A549 (cell line): ENCODE results near the gene ABCA3.

Experiments
- HOXB5 ChIP-seq: fragments of 250-450 bp; sonication (Bioruptor Pico); IDR thresholded peaks from 2 replicates; pipeline ENCODE4 v1.5.0; 2020; ENCODE audit warnings: mild to moderate bottlenecking, moderate library complexity
- MAFK ChIP-seq: fragments of 450-650 bp; IDR thresholded peaks from 2 replicates; pipeline ENCODE4 v1.6.1; 2014; ENCODE audit not compliant: partially characterized antibody
- NR3C1 ChIP-seq: fragments of >200 bp; sonication (Bioruptor Twin); formaldehyde crosslinking; IDR thresholded peaks from 3 replicates; pipeline ENCODE4 v1.6.1; 2017
- PBX3 ChIP-seq: IDR thresholded peaks from 2 replicates; pipeline ENCODE4 v1.6.1; 2012
- POLR2A ChIP-seq: IDR thresholded peaks from 2 replicates; pipeline ENCODE4 v1.6.1; 2012; ENCODE audit warnings: mild to moderate bottlenecking, low read length
- POLR2AphosphoS2 ChIP-seq: conservative IDR thresholded peaks from 2 replicates; pipeline ENCODE4 v1.6.1; 2012; ENCODE audit warnings: low read length, improper control_type of control experiment, inconsistent platforms
- RCOR1 ChIP-seq: fragments of 150-350 bp; IDR thresholded peaks from 2 replicates; pipeline ENCODE4 v1.6.1; 2014; ENCODE audit warnings: antibody characterized with exemption, low read length, low read depth
- RFX5 ChIP-seq: fragments of 450-650 bp; IDR thresholded peaks from 2 replicates; pipeline ENCODE4 v1.7.1; 2014; ENCODE audit warnings: antibody characterized with exemption, mild to moderate bottlenecking, moderate library complexity
- RNF2 ChIP-seq: fragments of 200-600 bp; sonication (generic); IDR thresholded peaks from 2 replicates; pipeline ENCODE4 v1.6.1; 2016; ENCODE audit warnings: low read depth, mild to moderate bottlenecking, antibody characterized with exemption, moderate library complexity, borderline replicate concordance
- TF ChIP-seq, protein P1 (sequence below): IDR thresholded peaks from 2 replicates; pipeline ENCODE4 v1.6.1; 2012
- TF ChIP-seq, protein P2 (sequence below): fragments of >200 bp; sonication (Bioruptor Twin); formaldehyde crosslinking; IDR thresholded peaks from 3 replicates; pipeline ENCODE4 v1.5.1; 2016
- TF ChIP-seq, protein P3 (sequence below): fragments of 200-600 bp; sonication (generic); IDR thresholded peaks from 2 replicates; pipeline ENCODE4 v1.6.1; 2016; ENCODE audit warnings: antibody characterized with exemption, mild to moderate bottlenecking, moderate library complexity

- no peak for TF ChIP-seq RNF2
- TF ChIP-seq, protein P1, sequence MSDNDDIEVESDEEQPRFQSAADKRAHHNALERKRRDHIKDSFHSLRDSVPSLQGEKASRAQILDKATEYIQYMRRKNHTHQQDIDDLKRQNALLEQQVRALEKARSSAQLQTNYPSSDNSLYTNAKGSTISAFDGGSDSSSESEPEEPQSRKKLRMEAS = no peak
- TF ChIP-seq, protein P2, sequence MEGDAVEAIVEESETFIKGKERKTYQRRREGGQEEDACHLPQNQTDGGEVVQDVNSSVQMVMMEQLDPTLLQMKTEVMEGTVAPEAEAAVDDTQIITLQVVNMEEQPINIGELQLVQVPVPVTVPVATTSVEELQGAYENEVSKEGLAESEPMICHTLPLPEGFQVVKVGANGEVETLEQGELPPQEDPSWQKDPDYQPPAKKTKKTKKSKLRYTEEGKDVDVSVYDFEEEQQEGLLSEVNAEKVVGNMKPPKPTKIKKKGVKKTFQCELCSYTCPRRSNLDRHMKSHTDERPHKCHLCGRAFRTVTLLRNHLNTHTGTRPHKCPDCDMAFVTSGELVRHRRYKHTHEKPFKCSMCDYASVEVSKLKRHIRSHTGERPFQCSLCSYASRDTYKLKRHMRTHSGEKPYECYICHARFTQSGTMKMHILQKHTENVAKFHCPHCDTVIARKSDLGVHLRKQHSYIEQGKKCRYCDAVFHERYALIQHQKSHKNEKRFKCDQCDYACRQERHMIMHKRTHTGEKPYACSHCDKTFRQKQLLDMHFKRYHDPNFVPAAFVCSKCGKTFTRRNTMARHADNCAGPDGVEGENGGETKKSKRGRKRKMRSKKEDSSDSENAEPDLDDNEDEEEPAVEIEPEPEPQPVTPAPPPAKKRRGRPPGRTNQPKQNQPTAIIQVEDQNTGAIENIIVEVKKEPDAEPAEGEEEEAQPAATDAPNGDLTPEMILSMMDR = no peak
- TF ChIP-seq RCOR1 = no peak
- no peak for TF ChIP-seq POLR2AphosphoS2
- no peak for TF ChIP-seq HOXB5
- TF ChIP-seq PBX3 = no peak
- TF ChIP-seq NR3C1 = no peak
- no peak for TF ChIP-seq RFX5
- no peak for TF ChIP-seq MAFK
- TF ChIP-seq POLR2A = no peak
- TF ChIP-seq, protein P3, sequence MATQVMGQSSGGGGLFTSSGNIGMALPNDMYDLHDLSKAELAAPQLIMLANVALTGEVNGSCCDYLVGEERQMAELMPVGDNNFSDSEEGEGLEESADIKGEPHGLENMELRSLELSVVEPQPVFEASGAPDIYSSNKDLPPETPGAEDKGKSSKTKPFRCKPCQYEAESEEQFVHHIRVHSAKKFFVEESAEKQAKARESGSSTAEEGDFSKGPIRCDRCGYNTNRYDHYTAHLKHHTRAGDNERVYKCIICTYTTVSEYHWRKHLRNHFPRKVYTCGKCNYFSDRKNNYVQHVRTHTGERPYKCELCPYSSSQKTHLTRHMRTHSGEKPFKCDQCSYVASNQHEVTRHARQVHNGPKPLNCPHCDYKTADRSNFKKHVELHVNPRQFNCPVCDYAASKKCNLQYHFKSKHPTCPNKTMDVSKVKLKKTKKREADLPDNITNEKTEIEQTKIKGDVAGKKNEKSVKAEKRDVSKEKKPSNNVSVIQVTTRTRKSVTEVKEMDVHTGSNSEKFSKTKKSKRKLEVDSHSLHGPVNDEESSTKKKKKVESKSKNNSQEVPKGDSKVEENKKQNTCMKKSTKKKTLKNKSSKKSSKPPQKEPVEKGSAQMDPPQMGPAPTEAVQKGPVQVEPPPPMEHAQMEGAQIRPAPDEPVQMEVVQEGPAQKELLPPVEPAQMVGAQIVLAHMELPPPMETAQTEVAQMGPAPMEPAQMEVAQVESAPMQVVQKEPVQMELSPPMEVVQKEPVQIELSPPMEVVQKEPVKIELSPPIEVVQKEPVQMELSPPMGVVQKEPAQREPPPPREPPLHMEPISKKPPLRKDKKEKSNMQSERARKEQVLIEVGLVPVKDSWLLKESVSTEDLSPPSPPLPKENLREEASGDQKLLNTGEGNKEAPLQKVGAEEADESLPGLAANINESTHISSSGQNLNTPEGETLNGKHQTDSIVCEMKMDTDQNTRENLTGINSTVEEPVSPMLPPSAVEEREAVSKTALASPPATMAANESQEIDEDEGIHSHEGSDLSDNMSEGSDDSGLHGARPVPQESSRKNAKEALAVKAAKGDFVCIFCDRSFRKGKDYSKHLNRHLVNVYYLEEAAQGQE = no peak
Measured at GRCh38 chr16:2242598-2242997, 97.9 kb downstream of the ABCA3 start.
